ENCODE data around the gene PIH1D1.

DNA sequence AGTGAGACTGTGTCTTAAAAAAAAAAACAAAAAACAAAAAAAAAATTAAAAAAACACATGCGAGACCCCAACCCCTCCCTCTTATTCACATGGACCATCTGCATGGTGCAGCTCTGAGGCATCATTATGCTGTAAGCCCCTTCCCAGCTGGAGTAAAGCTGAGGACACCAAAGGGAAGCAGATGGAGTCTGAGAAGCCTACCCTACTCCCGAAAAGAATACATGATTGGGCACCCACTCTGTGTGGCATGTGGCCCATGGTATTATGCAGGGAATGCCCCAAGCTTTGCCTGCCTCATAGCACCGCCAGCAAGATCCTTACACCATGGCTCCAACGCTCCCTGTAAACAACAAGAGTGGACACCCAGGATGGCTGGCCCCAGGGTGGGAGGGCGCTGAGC lies 33.1 kb downstream of the PIH1D1 start:
- TF ChIP-seq, protein P1, sequence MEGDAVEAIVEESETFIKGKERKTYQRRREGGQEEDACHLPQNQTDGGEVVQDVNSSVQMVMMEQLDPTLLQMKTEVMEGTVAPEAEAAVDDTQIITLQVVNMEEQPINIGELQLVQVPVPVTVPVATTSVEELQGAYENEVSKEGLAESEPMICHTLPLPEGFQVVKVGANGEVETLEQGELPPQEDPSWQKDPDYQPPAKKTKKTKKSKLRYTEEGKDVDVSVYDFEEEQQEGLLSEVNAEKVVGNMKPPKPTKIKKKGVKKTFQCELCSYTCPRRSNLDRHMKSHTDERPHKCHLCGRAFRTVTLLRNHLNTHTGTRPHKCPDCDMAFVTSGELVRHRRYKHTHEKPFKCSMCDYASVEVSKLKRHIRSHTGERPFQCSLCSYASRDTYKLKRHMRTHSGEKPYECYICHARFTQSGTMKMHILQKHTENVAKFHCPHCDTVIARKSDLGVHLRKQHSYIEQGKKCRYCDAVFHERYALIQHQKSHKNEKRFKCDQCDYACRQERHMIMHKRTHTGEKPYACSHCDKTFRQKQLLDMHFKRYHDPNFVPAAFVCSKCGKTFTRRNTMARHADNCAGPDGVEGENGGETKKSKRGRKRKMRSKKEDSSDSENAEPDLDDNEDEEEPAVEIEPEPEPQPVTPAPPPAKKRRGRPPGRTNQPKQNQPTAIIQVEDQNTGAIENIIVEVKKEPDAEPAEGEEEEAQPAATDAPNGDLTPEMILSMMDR (conservative IDR thresholded peaks at IDR 0.05; ENCODE audit: low read depth, low read length): no peak
- no peak for TF ChIP-seq EZH2 (IDR thresholded peaks at IDR 0.05; ENCODE audit: borderline replicate concordance, low read depth, low read length, poor library complexity, severe bottlenecking)
